ENCODE results near the gene ATP5F1D. TPM values are rescaled to one million over a fixed set of nuclear protein-coding genes. Genes with fewer than 3 reads are reported as not detected.

ATP5F1D gene
- total and polyA plus RNA-seq, 2 of the 8 experiments (the other 6 are each of a cell fraction or from before 2014, with no cell fraction given) = 174 to 249 TPM

DNA sequence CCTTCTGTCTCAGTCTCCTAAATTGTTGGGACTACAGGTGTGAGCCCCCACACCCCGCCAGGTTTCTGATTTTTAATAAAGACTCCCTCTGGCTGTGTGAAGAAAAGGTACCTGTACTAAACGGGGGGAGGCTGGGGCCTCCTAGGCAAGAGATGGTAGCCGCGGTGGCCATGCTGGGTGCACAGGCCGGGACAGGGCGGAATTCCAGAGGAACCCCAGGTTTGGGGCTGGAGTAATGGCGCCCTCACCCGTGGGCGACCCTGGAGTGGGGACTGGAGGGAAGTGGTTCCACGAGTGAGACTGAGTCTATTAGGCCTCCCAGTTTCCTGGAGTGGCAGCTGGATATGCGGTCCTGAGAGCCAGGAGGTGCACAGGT lies 2.1 kb upstream of the ATP5F1D start (continued):
- TF ChIP-seq, protein P1, sequence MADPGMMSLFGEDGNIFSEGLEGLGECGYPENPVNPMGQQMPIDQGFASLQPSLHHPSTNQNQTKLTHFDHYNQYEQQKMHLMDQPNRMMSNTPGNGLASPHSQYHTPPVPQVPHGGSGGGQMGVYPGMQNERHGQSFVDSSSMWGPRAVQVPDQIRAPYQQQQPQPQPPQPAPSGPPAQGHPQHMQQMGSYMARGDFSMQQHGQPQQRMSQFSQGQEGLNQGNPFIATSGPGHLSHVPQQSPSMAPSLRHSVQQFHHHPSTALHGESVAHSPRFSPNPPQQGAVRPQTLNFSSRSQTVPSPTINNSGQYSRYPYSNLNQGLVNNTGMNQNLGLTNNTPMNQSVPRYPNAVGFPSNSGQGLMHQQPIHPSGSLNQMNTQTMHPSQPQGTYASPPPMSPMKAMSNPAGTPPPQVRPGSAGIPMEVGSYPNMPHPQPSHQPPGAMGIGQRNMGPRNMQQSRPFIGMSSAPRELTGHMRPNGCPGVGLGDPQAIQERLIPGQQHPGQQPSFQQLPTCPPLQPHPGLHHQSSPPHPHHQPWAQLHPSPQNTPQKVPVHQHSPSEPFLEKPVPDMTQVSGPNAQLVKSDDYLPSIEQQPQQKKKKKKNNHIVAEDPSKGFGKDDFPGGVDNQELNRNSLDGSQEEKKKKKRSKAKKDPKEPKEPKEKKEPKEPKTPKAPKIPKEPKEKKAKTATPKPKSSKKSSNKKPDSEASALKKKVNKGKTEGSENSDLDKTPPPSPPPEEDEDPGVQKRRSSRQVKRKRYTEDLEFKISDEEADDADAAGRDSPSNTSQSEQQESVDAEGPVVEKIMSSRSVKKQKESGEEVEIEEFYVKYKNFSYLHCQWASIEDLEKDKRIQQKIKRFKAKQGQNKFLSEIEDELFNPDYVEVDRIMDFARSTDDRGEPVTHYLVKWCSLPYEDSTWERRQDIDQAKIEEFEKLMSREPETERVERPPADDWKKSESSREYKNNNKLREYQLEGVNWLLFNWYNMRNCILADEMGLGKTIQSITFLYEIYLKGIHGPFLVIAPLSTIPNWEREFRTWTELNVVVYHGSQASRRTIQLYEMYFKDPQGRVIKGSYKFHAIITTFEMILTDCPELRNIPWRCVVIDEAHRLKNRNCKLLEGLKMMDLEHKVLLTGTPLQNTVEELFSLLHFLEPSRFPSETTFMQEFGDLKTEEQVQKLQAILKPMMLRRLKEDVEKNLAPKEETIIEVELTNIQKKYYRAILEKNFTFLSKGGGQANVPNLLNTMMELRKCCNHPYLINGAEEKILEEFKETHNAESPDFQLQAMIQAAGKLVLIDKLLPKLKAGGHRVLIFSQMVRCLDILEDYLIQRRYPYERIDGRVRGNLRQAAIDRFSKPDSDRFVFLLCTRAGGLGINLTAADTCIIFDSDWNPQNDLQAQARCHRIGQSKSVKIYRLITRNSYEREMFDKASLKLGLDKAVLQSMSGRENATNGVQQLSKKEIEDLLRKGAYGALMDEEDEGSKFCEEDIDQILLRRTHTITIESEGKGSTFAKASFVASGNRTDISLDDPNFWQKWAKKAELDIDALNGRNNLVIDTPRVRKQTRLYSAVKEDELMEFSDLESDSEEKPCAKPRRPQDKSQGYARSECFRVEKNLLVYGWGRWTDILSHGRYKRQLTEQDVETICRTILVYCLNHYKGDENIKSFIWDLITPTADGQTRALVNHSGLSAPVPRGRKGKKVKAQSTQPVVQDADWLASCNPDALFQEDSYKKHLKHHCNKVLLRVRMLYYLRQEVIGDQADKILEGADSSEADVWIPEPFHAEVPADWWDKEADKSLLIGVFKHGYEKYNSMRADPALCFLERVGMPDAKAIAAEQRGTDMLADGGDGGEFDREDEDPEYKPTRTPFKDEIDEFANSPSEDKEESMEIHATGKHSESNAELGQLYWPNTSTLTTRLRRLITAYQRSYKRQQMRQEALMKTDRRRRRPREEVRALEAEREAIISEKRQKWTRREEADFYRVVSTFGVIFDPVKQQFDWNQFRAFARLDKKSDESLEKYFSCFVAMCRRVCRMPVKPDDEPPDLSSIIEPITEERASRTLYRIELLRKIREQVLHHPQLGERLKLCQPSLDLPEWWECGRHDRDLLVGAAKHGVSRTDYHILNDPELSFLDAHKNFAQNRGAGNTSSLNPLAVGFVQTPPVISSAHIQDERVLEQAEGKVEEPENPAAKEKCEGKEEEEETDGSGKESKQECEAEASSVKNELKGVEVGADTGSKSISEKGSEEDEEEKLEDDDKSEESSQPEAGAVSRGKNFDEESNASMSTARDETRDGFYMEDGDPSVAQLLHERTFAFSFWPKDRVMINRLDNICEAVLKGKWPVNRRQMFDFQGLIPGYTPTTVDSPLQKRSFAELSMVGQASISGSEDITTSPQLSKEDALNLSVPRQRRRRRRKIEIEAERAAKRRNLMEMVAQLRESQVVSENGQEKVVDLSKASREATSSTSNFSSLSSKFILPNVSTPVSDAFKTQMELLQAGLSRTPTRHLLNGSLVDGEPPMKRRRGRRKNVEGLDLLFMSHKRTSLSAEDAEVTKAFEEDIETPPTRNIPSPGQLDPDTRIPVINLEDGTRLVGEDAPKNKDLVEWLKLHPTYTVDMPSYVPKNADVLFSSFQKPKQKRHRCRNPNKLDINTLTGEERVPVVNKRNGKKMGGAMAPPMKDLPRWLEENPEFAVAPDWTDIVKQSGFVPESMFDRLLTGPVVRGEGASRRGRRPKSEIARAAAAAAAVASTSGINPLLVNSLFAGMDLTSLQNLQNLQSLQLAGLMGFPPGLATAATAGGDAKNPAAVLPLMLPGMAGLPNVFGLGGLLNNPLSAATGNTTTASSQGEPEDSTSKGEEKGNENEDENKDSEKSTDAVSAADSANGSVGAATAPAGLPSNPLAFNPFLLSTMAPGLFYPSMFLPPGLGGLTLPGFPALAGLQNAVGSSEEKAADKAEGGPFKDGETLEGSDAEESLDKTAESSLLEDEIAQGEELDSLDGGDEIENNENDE (IDR thresholded peaks at IDR 0.05; ENCODE audit: insufficient replicate concordance, low read length) = no peak
- TF ChIP-seq SP4 (IDR thresholded peaks at IDR 0.05; ENCODE audit: low read length) = no peak
- no peak for TF ChIP-seq E2F6 (IDR thresholded peaks at IDR 0.05)

All from H1 (cell line).